ENCODE results near the gene VSIG1. TPM values are rescaled to one million over a fixed set of nuclear protein-coding genes. Genes with fewer than 3 reads are reported as not detected.
A peak's percentile ranks its signal among the peaks of the same experiment; 100 is the strongest.

The VSIG1 gene
- total and polyA plus RNA-seq, 11 donors: 0.22 to 0.35 (median 0.25) TPM; not detected in 8

- Histone ChIP-seq H3K27me3 (no peaks in the 10 kb centered on the region), H3K4me1 (peaks cover 0 to 27% (median 9%) of the 10 kb centered on the region in 12 donors), H3K9me3 (no peaks in the 10 kb centered on the region), H3K4me3 (no peak overlapping the region), H3K27ac (peak overlapping the region in 6 of 12 donors; percentile 37 to 63 (median 45)), H3K36me3 (peaks cover 0 to 13% (median 0%) of the 10 kb centered on the region in 9 donors)
- DNase-seq (no peak), ATAC-seq (peak in 1 of 4 donors; percentile 36)
- intact Hi-C loops (cut with DNase I): loop anchor here in 2 of 10 donors (5.0 to 10.0 kb wide), 2 partner anchors 34 to 382 kb away; partner anchors contain the start of genes ATG4A (in 2 of the 2) and PSMD10 (in 2 of the 2)
- WGBS, 4 donors: 58 to 75% (median 65%) methylated on average over 2 of the region's 2 CpGs
- no peak for TF ChIP-seq CTCF (IDR thresholded peaks at IDR 0.05)
- no peak for TF ChIP-seq POLR2A (IDR thresholded peaks at IDR 0.05)
Measured at GRCh38 chrX:108126661-108127060, 81.8 kb downstream of the VSIG1 start.

- intact Hi-C loops (cut with DNase I): loop anchor here in 2 of 10 donors (5.0 to 10.0 kb wide), 2 partner anchors 35 to 382 kb away; partner anchors contain the start of genes ATG4A (in 2 of the 2) and PSMD10 (in 2 of the 2)
- Histone ChIP-seq H3K36me3 (peaks cover 0 to 13% (median 0%) of the 10 kb centered on the region in 9 donors), H3K27ac (peak overlapping the region in 6 of 12 donors; percentile 37 to 63 (median 44)), H3K27me3 (peaks cover 0 to 3% (median 0%) of the 10 kb centered on the region in 9 donors), H3K4me3 (no peak overlapping the region), H3K9me3 (no peaks in the 10 kb centered on the region), H3K4me1 (peaks cover 0 to 23% (median 7%) of the 10 kb centered on the region in 12 donors)
- TF ChIP-seq CTCF (IDR thresholded peaks at IDR 0.05) (no peak), POLR2A (IDR thresholded peaks at IDR 0.05) (no peak)
- WGBS, 4 donors: 59 to 73% (median 69%) methylated on average over 4 of the region's 4 CpGs
- no peak for DNase-seq
- ATAC-seq: no peak
Measured at GRCh38 chrX:108127152-108127551, 82.3 kb downstream of the VSIG1 start.

Other genes with a start within 250 kb of the VSIG1 start
- 10 to 100 TPM in 1 of 9 donors, 1 to 10 TPM in 8; 2.9 to 16.2 (median 6.2) TPM for gene MID2, start 219.2 kb upstream of the VSIG1 start, total RNA-seq
- gene MID2, start 219.2 kb upstream of the VSIG1 start, polyA plus RNA-seq: 1 to 10 TPM in 1 of 2 donors, under 1 TPM in 1; 0.53 to 2.1 TPM
- gene TEX13B, start 62.7 kb upstream of the VSIG1 start, total RNA-seq: not detected
- not detected for gene TEX13B, start 62.7 kb upstream of the VSIG1 start, polyA plus RNA-seq
- 10 to 100 TPM; 14.9 to 23.3 (median 21.2) TPM for gene PSMD10, start 46.5 kb downstream of the VSIG1 start, total RNA-seq
- 10 to 100 TPM; 15.5 to 33.4 TPM for gene PSMD10, start 46.5 kb downstream of the VSIG1 start, polyA plus RNA-seq
- gene ATG4A, start 46.7 kb downstream of the VSIG1 start, total RNA-seq: 10 to 100 TPM; 15.0 to 22.5 (median 18.0) TPM
- gene ATG4A, start 46.7 kb downstream of the VSIG1 start, polyA plus RNA-seq: 10 to 100 TPM; 11.0 to 22.7 TPM